Activated naive CD8-positive, alpha-beta T cell treated with anti-CD3 and anti-CD28 coated beads, Interleukin-2, amount 50 U/mL, for 16 hours (primary cell): Measurements from ENCODE around the gene CAD.
A peak's percentile ranks its signal among the peaks of the same experiment; 100 is the strongest.
"Not testable (repeated sequence)": the region's sequence is repeated elsewhere in the genome, so short reads cannot be mapped to it uniquely, and the experiment has no call there.

Experiments used
- DNase-seq: peaks from one replicate; pipeline ENCODE4 v3.0.0-alpha.2; 2020; ENCODE audit warnings: low read depth, low spot score

CAD gene

GRCh38 chr2:27217173-27218121 lies at the start of gene CAD:
Gene CAD, plus strand, starts transcription at chr2:27217369. Its CDS starts 183 bp downstream, at chr2:27217552.
- peak; percentile 81 for DNase-seq

- no peak for DNase-seq
Observed at GRCh38 chr2:27170581-27171337, 46.4 kb upstream of the CAD start.

- DNase-seq, result no peak
Observed at GRCh38 chr2:27171351-27171848, 45.8 kb upstream of the CAD start.

GRCh38 chr2:27174638-27175037 lies 42.5 kb upstream of the CAD start:
- DNase-seq, result no peak

- DNase-seq, result no peak
Observed at GRCh38 chr2:27175330-27175729, 41.8 kb upstream of the CAD start.

- DNase-seq, result not testable (repeated sequence)
Observed at GRCh38 chr2:27175781-27176180, 41.4 kb upstream of the CAD start.

GRCh38 chr2:27177441-27178351 lies 39.5 kb upstream of the CAD start:
- no peak for DNase-seq

- DNase-seq, result no peak
Observed at GRCh38 chr2:27178469-27178868, 38.7 kb upstream of the CAD start.

- DNase-seq, result no peak
Observed at GRCh38 chr2:27179344-27180000, 37.7 kb upstream of the CAD start.

- no peak for DNase-seq
Observed at GRCh38 chr2:27182346-27182745, 34.8 kb upstream of the CAD start.

GRCh38 chr2:27184115-27184514 lies 33.1 kb upstream of the CAD start:
- DNase-seq, result no peak

GRCh38 chr2:27185331-27186026 lies 31.7 kb upstream of the CAD start:
- DNase-seq, result no peak

- no peak for DNase-seq
Observed at GRCh38 chr2:27186613-27187345, 30.4 kb upstream of the CAD start.

- DNase-seq, result no peak
Observed at GRCh38 chr2:27189989-27190388, 27.2 kb upstream of the CAD start.

GRCh38 chr2:27191070-27191829 lies 25.9 kb upstream of the CAD start:
- no peak for DNase-seq

GRCh38 chr2:27194538-27195354 lies 22.4 kb upstream of the CAD start:
- no peak for DNase-seq

GRCh38 chr2:27195799-27196198 lies 21.4 kb upstream of the CAD start:
- not testable (repeated sequence) for DNase-seq

GRCh38 chr2:27198068-27198467 lies 19.1 kb upstream of the CAD start:
- DNase-seq, result not testable (repeated sequence)
